PC-9 (cell line): ENCODE measurements around the gene PIGR. TPM values are rescaled to one million over a fixed set of nuclear protein-coding genes. Genes with fewer than 3 reads are reported as not detected.

Experiments
- BruUV-seq: library from RNA; stranded (reverse); fragments of 400-500 nt; replicated peaks from 2 replicates; lab custom pipeline; 2021; lab: Mats Ljungman, UMichigan
- CTCF ChIA-PET: fragments of 300-600 bp; sonication (Branson Sonifier 250); formaldehyde crosslinking; loops from one replicate; lab custom pipeline; 2022; ENCODE audit warnings: antibody characterized with exemption; lab: Charles Lee
- POLR2A ChIA-PET: fragments of 300-600 bp; sonication (Branson Sonifier 250); formaldehyde crosslinking; loops from one replicate; lab custom pipeline; 2022; ENCODE audit warnings: antibody characterized with exemption; ENCODE audit not compliant: unreplicated experiment; lab: Charles Lee
- DNase-seq, 2 experiments: peaks; one replicate each; pipeline versions ENCODE4 v3.0.0 to v3.0.0-alpha.2; 2015 to 2022; ENCODE audit warnings: mixed read lengths in 1 of 2
- H2AFZ ChIP-seq: fragments of 200-600 bp; sonication (generic); 2 replicates; pipeline ENCODE4 v1.8.1; 2017; ENCODE audit warnings: antibody characterized with exemption
- H3F3A ChIP-seq: fragments of 200-600 bp; sonication (generic); 2 replicates; pipeline ENCODE4 v1.8.1; 2017; ENCODE audit warnings: antibody characterized with exemption, mild to moderate bottlenecking, low read depth; ENCODE audit not compliant: insufficient read depth
- H3K27ac ChIP-seq: fragments of 200-600 bp; sonication (generic); 2 replicates; pipeline ENCODE4 v1.6.1; 2016; ENCODE audit warnings: mixed run types
- H3K27me3 ChIP-seq: fragments of 200-600 bp; sonication (generic); 2 replicates; pipeline ENCODE4 v1.6.1; 2016; ENCODE audit warnings: low read depth, mixed run types; ENCODE audit not compliant: insufficient read depth
- H3K36me3 ChIP-seq: fragments of 200-600 bp; sonication (generic); 2 replicates; pipeline ENCODE4 v1.6.1; 2016; ENCODE audit warnings: low read depth, mixed run types
- H3K4me1 ChIP-seq: fragments of 200-600 bp; sonication (generic); replicated peaks from 2 replicates; pipeline ENCODE4 v1.6.1; 2016; ENCODE audit warnings: mixed run types; ENCODE audit not compliant: insufficient read depth
- H3K4me2 ChIP-seq: fragments of 200-600 bp; sonication (generic); 2 replicates; pipeline ENCODE4 v1.6.1; 2017; ENCODE audit warnings: mixed run types
- H3K4me3 ChIP-seq: fragments of 200-600 bp; sonication (generic); 2 replicates; pipeline ENCODE4 v1.6.1; 2016; ENCODE audit warnings: mixed run types
- H3K79me2 ChIP-seq: fragments of 200-600 bp; sonication (generic); 2 replicates; pipeline ENCODE4 v1.6.1; 2017; ENCODE audit warnings: low read depth, mixed run types
- H3K9me2 ChIP-seq: fragments of 200-600 bp; sonication (generic); 2 replicates; pipeline ENCODE4 v1.8.1; 2017; ENCODE audit warnings: mild to moderate bottlenecking; ENCODE audit not compliant: insufficient read depth
- H3K9me3 ChIP-seq: fragments of 200-600 bp; sonication (generic); 2 replicates; pipeline ENCODE4 v1.8.1; 2016; ENCODE audit warnings: low read depth; ENCODE audit not compliant: insufficient read depth
- H4K20me1 ChIP-seq: fragments of 200-600 bp; sonication (generic); 2 replicates; pipeline ENCODE4 v1.8.1; 2017; ENCODE audit not compliant: insufficient read depth
- EZH2 ChIP-seq: fragments of 200-600 bp; sonication (generic); IDR thresholded peaks from 2 replicates; pipeline ENCODE4 v1.8.0; 2017; ENCODE audit warnings: antibody characterized with exemption, low read depth
- intact Hi-C: fragments of 100-400 bp; cut with micrococcal nuclease; formaldehyde crosslinking; loops from one replicate; pipeline ENCODE4 v1.10.0; 2022; ENCODE audit not compliant: unreplicated experiment
- total RNA-seq: library from RNA; stranded (reverse); gene quantifications from 2 replicates; pipeline ENCODE4 v1.2.3, GENCODE V29; 2021
- TF ChIP-seq, protein P1 (sequence below): fragments of 200-600 bp; sonication (generic); conservative IDR thresholded peaks from 2 replicates; pipeline ENCODE4 v1.6.1; 2017; ENCODE audit warnings: mixed run types, antibody characterized with exemption, mild to moderate bottlenecking, moderate library complexity

Gene PIGR
- total RNA-seq, 1 experiment from 2014 or later: not detected

DNA sequence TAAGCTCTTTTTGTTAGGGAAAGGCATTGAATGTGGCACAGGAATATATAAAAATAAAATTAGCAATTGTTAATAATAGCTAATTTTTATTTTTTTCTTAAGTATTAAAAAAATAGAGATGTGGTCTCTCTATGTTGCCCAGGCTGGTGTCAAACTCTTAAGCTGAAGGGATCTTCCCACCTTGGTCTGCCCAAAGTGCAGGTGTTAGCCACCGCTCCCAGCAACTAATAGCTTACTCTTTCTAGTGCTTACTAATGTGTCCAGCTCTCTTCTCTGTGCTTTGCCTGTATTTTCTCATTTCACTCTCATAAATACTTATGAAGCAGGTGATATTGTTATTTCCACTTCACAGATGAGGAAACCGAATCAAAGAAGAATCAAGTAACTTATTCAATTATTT, 62.4 kb downstream of the PIGR start:
- Histone ChIP-seq H2AFZ (no peak overlapping the region), H4K20me1 (no peaks in the 10 kb centered on the region), H3F3A (no peaks in the 10 kb centered on the region), H3K9me2 (no peaks in the 10 kb centered on the region), H3K4me1 (no peaks in the 10 kb centered on the region), H3K4me2 (no peak overlapping the region), H3K36me3 (no peaks in the 10 kb centered on the region), H3K27ac (no peak overlapping the region), H3K4me3 (no peak overlapping the region), H3K79me2 (no peaks in the 10 kb centered on the region), H3K9me3 (0 out of 2 replicates have a peak, but pooled peaks cover 7% of the 10 kb centered on the region), H3K27me3 (no peaks in the 10 kb centered on the region)
- TF ChIP-seq EZH2: no peak
- TF ChIP-seq, protein P1, sequence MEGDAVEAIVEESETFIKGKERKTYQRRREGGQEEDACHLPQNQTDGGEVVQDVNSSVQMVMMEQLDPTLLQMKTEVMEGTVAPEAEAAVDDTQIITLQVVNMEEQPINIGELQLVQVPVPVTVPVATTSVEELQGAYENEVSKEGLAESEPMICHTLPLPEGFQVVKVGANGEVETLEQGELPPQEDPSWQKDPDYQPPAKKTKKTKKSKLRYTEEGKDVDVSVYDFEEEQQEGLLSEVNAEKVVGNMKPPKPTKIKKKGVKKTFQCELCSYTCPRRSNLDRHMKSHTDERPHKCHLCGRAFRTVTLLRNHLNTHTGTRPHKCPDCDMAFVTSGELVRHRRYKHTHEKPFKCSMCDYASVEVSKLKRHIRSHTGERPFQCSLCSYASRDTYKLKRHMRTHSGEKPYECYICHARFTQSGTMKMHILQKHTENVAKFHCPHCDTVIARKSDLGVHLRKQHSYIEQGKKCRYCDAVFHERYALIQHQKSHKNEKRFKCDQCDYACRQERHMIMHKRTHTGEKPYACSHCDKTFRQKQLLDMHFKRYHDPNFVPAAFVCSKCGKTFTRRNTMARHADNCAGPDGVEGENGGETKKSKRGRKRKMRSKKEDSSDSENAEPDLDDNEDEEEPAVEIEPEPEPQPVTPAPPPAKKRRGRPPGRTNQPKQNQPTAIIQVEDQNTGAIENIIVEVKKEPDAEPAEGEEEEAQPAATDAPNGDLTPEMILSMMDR: no peak
- CTCF ChIA-PET: no interaction called here
- POLR2A ChIA-PET: no interaction called here
- intact Hi-C loops: no loop called here
- no TSS peak for BruUV-seq
- DNase-seq: no peak

DNA sequence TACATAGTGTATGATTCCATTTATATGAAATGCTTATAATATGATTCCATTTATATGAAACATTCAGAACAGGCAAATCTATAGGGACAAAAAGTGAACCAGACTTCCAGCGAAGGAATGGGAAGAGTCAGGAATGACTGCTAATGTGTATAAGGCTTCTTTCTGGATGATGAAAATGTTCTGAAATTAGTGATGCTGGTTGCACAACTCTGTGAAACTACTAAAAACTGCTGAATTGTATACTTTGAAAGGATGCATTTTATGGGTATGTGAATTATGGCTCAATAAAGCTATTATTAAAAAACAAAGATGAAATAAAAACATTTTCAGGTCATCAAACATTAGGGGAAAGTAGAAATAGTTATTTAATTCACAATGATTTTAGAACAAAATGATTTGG, 63.1 kb downstream of the PIGR start:
- no TSS peak for BruUV-seq
- H3K4me2 ChIP-seq: no peak overlapping the region
- H4K20me1 ChIP-seq: no peaks in the 10 kb centered on the region
- intact Hi-C loops: no loop called here
- no peak for DNase-seq
- POLR2A ChIA-PET: no interaction called here
- H3K27me3 ChIP-seq: no peaks in the 10 kb centered on the region
- no peaks in the 10 kb centered on the region for H3K36me3 ChIP-seq
- H3K9me3 ChIP-seq: peaks cover 13% of the 10 kb centered on the region; the same call in 1 of the 2 replicates
- H3K27ac ChIP-seq: no peak overlapping the region
- H2AFZ ChIP-seq: no peak overlapping the region
- H3K4me3 ChIP-seq: no peak overlapping the region
- H3K79me2 ChIP-seq: no peaks in the 10 kb centered on the region
- CTCF ChIA-PET: no interaction called here
- no peaks in the 10 kb centered on the region for H3K4me1 ChIP-seq
- no peaks in the 10 kb centered on the region for H3F3A ChIP-seq
- TF ChIP-seq, protein P1: no peak
- TF ChIP-seq EZH2: no peak
- no peaks in the 10 kb centered on the region for H3K9me2 ChIP-seq

GRCh38 chr1:206882555-206882954, 63.7 kb downstream of the PIGR start:
- no peaks in the 10 kb centered on the region for H3F3A ChIP-seq
- no peak overlapping the region for H2AFZ ChIP-seq
- no peaks in the 10 kb centered on the region for H4K20me1 ChIP-seq
- H3K4me1 ChIP-seq: no peaks in the 10 kb centered on the region
- no peaks in the 10 kb centered on the region for H3K36me3 ChIP-seq
- H3K4me2 ChIP-seq: no peak overlapping the region
- BruUV-seq: no TSS peak
- no peak overlapping the region for H3K27ac ChIP-seq
- intact Hi-C loops: no loop called here
- no peaks in the 10 kb centered on the region for H3K9me2 ChIP-seq
- no peak for TF ChIP-seq EZH2
- TF ChIP-seq, protein P1: no peak
- H3K9me3 ChIP-seq: peaks cover 19% of the 10 kb centered on the region; the same call in 1 of the 2 replicates
- no peak overlapping the region for H3K4me3 ChIP-seq
- no peaks in the 10 kb centered on the region for H3K79me2 ChIP-seq
- ChIA-PET POLR2A (no interaction called here), CTCF (no interaction called here)
- no peaks in the 10 kb centered on the region for H3K27me3 ChIP-seq
- DNase-seq: no peak
